ENCODE measurements around the gene DCAF17. TPM values are rescaled to one million over a fixed set of nuclear protein-coding genes. Genes with fewer than 3 reads are reported as not detected.

DCAF17 gene
- total and polyA plus RNA-seq, 2 donors (not counting 1 experiment from before 2014, with no cell fraction given): 8.8 to 29.4 TPM

GRCh38 chr2:171419333-171419732, 14.7 kb upstream of the DCAF17 start:
- CTCF ChIA-PET: interaction anchor here (1.0 to 2.1 kb wide), 2 partner anchors 9 kb away, joined by 3 to 8 read pairs; no protein-coding TSS in a partner anchor
- WGBS (ENCODE audit: insufficient coverage): 100% methylated on average over 1 of the region's 2 CpGs
- Mint-ChIP-seq H3K4me3 (no peak overlapping the region), H3K4me1 (peaks cover 16% of the 10 kb centered on the region), H3K27ac (no peak overlapping the region), H3K9me3 (ENCODE audit: insufficient read depth) (no peaks in the 10 kb centered on the region), H3K27me3 (no peaks in the 10 kb centered on the region)
- no peak overlapping the region for H3K4me3 ChIP-seq (ENCODE audit: control extremely low read depth in 1 of 5, extremely low read depth in 1 of 5, insufficient read depth in 1 of 5, low read depth in 2 of 5, low read length in 4 of 5)
- H3K27ac ChIP-seq (ENCODE audit: low read length in 2 of 2): no peak overlapping the region
- POLR2A ChIA-PET: no interaction called here
- H4K20me1 ChIP-seq (ENCODE audit: control insufficient read depth, insufficient read depth, low read length, poor library complexity, severe bottlenecking): no peaks in the 10 kb centered on the region
- H3K9ac ChIP-seq (ENCODE audit: low read length): no peak overlapping the region
- H3K36me3 ChIP-seq (replicated peaks in 1 of 2; ENCODE audit: control extremely low read depth in 1 of 2, control insufficient read depth in 1 of 2, extremely low read depth in 1 of 2, insufficient read depth in 2 of 2, low read length in 1 of 2): no peaks in the 10 kb centered on the region
- no peaks in the 10 kb centered on the region for H3K27me3 ChIP-seq (replicated peaks in 1 of 4; ENCODE audit: control extremely low read depth in 1 of 4, control insufficient read depth in 3 of 4, insufficient read depth in 4 of 4, low read length in 3 of 4)
- TF ChIP-seq CTCF (IDR thresholded peaks at IDR 0.05) (no peak), EZH2 (IDR thresholded peaks at IDR 0.05; ENCODE audit: borderline replicate concordance, insufficient read depth, low read depth, low read length, poor library complexity, severe bottlenecking) (no peak)
- no peak overlapping the region for H2AFZ ChIP-seq (ENCODE audit: insufficient read depth, low read depth, low read length, poor library complexity, severe bottlenecking)
- H3K79me2 ChIP-seq (ENCODE audit: control insufficient read depth, insufficient read depth, low read length): peaks cover 23% of the 10 kb centered on the region
- DNase-seq (no peak), ATAC-seq (ENCODE audit: low read depth) (no peak)
- no peak overlapping the region for H3K4me2 ChIP-seq (replicated peaks; ENCODE audit: low read depth, low read length, poor library complexity, severe bottlenecking)
- H3K4me1 ChIP-seq (ENCODE audit: control insufficient read depth in 2 of 2, insufficient read depth in 2 of 2, low read length in 2 of 2): peaks cover 16 to 17% of the 10 kb centered on the region in 2 donors
- intact Hi-C loops (cut with micrococcal nuclease): loop anchor here (5.0 kb wide), 2 partner anchors 157 to 367 kb away; no protein-coding TSS in a partner anchor
- peaks cover 2 to 17% (median 8%) of the 10 kb centered on the region in 3 donors for H3K9me3 ChIP-seq (ENCODE audit: control extremely low read depth in 1 of 3, control insufficient read depth in 2 of 3, insufficient read depth in 1 of 3, low read length in 2 of 3)

- no peak overlapping the region for H3K9ac ChIP-seq (ENCODE audit: low read length)
- H3K36me3 ChIP-seq (replicated peaks in 1 of 2; ENCODE audit: control extremely low read depth in 1 of 2, control insufficient read depth in 1 of 2, extremely low read depth in 1 of 2, insufficient read depth in 2 of 2, low read length in 1 of 2): no peaks in the 10 kb centered on the region
- no peak for ATAC-seq (ENCODE audit: low read depth)
- H3K9me3 ChIP-seq (ENCODE audit: control extremely low read depth in 1 of 3, control insufficient read depth in 2 of 3, insufficient read depth in 1 of 3, low read length in 2 of 3): peaks cover 2 to 23% (median 17%) of the 10 kb centered on the region in 3 donors
- intact Hi-C loops (cut with micrococcal nuclease): no loop called here
- H3K4me3 ChIP-seq (ENCODE audit: control extremely low read depth in 1 of 5, extremely low read depth in 1 of 5, insufficient read depth in 1 of 5, low read depth in 2 of 5, low read length in 4 of 5): peak overlapping the region in 1 of 5 experiments; percentile 1
- H4K20me1 ChIP-seq (ENCODE audit: control insufficient read depth, insufficient read depth, low read length, poor library complexity, severe bottlenecking): no peaks in the 10 kb centered on the region
- peaks cover 8% of the 10 kb centered on the region for H3K4me1 Mint-ChIP-seq
- no peaks in the 10 kb centered on the region for H3K27me3 ChIP-seq (replicated peaks in 1 of 4; ENCODE audit: control extremely low read depth in 1 of 4, control insufficient read depth in 3 of 4, insufficient read depth in 4 of 4, low read length in 3 of 4)
- ChIA-PET POLR2A (no interaction called here), CTCF (interaction anchor here (0.5 to 2.1 kb wide), 6 partner anchors 10 to 346 kb away, joined by 3 to 8 read pairs (median 3); partner anchors contain the start of genes DCAF17 and METTL8)
- H3K27me3 Mint-ChIP-seq: no peaks in the 10 kb centered on the region
- no peak for TF ChIP-seq CTCF (IDR thresholded peaks at IDR 0.05)
- TF ChIP-seq EZH2 (IDR thresholded peaks at IDR 0.05; ENCODE audit: borderline replicate concordance, insufficient read depth, low read depth, low read length, poor library complexity, severe bottlenecking): no peak
- peak overlapping the region; percentile 52 to 63 for H3K27ac ChIP-seq (ENCODE audit: low read length in 2 of 2)
- H3K9me3 Mint-ChIP-seq (ENCODE audit: insufficient read depth): no peaks in the 10 kb centered on the region
- H2AFZ ChIP-seq (ENCODE audit: insufficient read depth, low read depth, low read length, poor library complexity, severe bottlenecking): peak overlapping the region; percentile 35
- H3K4me2 ChIP-seq (replicated peaks; ENCODE audit: low read depth, low read length, poor library complexity, severe bottlenecking): peak overlapping the region; percentile 52
- peaks cover 9 to 12% of the 10 kb centered on the region in 2 donors for H3K4me1 ChIP-seq (ENCODE audit: control insufficient read depth in 2 of 2, insufficient read depth in 2 of 2, low read length in 2 of 2)
- H3K4me3 Mint-ChIP-seq: no peak overlapping the region
- no peak overlapping the region for H3K27ac Mint-ChIP-seq
- DNase-seq: peak; percentile 45
- WGBS (ENCODE audit: insufficient coverage): no CpG with 5 or more reads among the region's 3 CpGs
- peaks cover 14% of the 10 kb centered on the region for H3K79me2 ChIP-seq (ENCODE audit: control insufficient read depth, insufficient read depth, low read length)
Measured at GRCh38 chr2:171420728-171421563, 13.1 kb upstream of the DCAF17 start.
